Mesendoderm (in vitro differentiated cells): Measurements from ENCODE around the gene MPV17L. TPM values are rescaled to one million over a fixed set of nuclear protein-coding genes. Genes with fewer than 3 reads are reported as not detected.
A peak's percentile ranks its signal among the peaks of the same experiment; 100 is the strongest.
"Not testable (repeated sequence)": the region's sequence is repeated elsewhere in the genome, so short reads cannot be mapped to it uniquely, and the experiment has no call there.

Experiments
- DNase-seq: peaks from one replicate; pipeline ENCODE4 v3.0.0; 2013
- H2AK5ac ChIP-seq: 2 replicates; pipeline ENCODE4 v1.6.1; 2013; ENCODE audit warnings: low read length, inconsistent platforms
- H2BK120ac ChIP-seq: 2 replicates; pipeline ENCODE4 v1.6.1; 2013; ENCODE audit warnings: low read depth, mild to moderate bottlenecking, low read length, moderate library complexity, mixed read lengths
- H2BK15ac ChIP-seq: replicated peaks from 2 replicates; pipeline ENCODE4 v1.6.1; 2013; ENCODE audit warnings: low read depth, mild to moderate bottlenecking, moderate library complexity
- H2BK5ac ChIP-seq: 2 replicates; pipeline ENCODE4 v1.6.1; 2013; ENCODE audit warnings: low read length, inconsistent platforms
- H3K18ac ChIP-seq: 2 replicates; pipeline ENCODE4 v1.6.1; 2013; ENCODE audit warnings: mild to moderate bottlenecking, low read length, mixed read lengths
- H3K23ac ChIP-seq: one replicate; pipeline ENCODE4 v1.6.1; 2013; ENCODE audit warnings: low read length
- H3K27ac ChIP-seq: 2 replicates; pipeline ENCODE4 v1.5.1; 2013; ENCODE audit warnings: low read depth, mild to moderate bottlenecking, inconsistent platforms, low read length, moderate library complexity
- H3K27me3 ChIP-seq: 2 replicates; pipeline ENCODE4 v1.6.1; 2013; ENCODE audit warnings: low read length, control low read depth, mild to moderate bottlenecking, inconsistent platforms; ENCODE audit not compliant: insufficient read depth, poor library complexity
- H3K36me3 ChIP-seq: 2 replicates; pipeline ENCODE4 v1.6.1; 2013; ENCODE audit warnings: low read length, inconsistent platforms; ENCODE audit not compliant: control insufficient read depth, insufficient read depth
- H3K4ac ChIP-seq: one replicate; pipeline ENCODE4 v1.6.1; 2013; ENCODE audit warnings: low read depth, mild to moderate bottlenecking, low read length, moderate library complexity
- H3K4me1 ChIP-seq: 2 replicates; pipeline ENCODE4 v1.6.1; 2013; ENCODE audit warnings: low read depth, low read length, inconsistent platforms; ENCODE audit not compliant: control insufficient read depth
- H3K4me2 ChIP-seq: 2 replicates; pipeline ENCODE4 v1.6.1; 2013; ENCODE audit warnings: low read length
- H3K4me3 ChIP-seq: 2 replicates; pipeline ENCODE4 v1.5.1; 2013; ENCODE audit warnings: mild to moderate bottlenecking, low read length
- H3K56ac ChIP-seq: one replicate; pipeline ENCODE4 v1.6.1; 2013; ENCODE audit warnings: low read length
- H3K79me1 ChIP-seq: 2 replicates; pipeline ENCODE4 v1.6.1; 2013; ENCODE audit warnings: low read length, inconsistent platforms
- H3K79me2 ChIP-seq: 2 replicates; pipeline ENCODE4 v1.6.1; 2013; ENCODE audit warnings: mild to moderate bottlenecking, low read length; ENCODE audit not compliant: control insufficient read depth, insufficient read depth
- H3K9ac ChIP-seq: 2 replicates; pipeline ENCODE4 v1.6.1; 2013; ENCODE audit warnings: low read length, inconsistent platforms
- H4K5ac ChIP-seq: one replicate; pipeline ENCODE4 v1.6.1; 2013; ENCODE audit warnings: low read length
- H4K8ac ChIP-seq: one replicate; pipeline ENCODE4 v1.6.1; 2013; ENCODE audit warnings: low read depth, mild to moderate bottlenecking, control low read depth, low read length, moderate library complexity
- WGBS: extraction: QIAGEN DNeasy Blood & Tissue Kit; methylation state at CpG from one replicate; pipeline ENCODE4 v1.1.7; 2013; ENCODE audit warnings: low lambda C conversion rate, missing lambda C conversion rate; ENCODE audit not compliant: insufficient coverage; ENCODE audit errors: extremely low coverage; 5-methylcytosine and 5-hydroxymethylcytosine counted together
- polyA plus RNA-seq, 2 experiments: library from polyadenylated mRNA; stranded (reverse); fragments of 200-250 nt; gene quantifications; one replicate each; pipeline ENCODE4 v1.2.3, GENCODE V29; 2013

MPV17L gene
- polyA plus RNA-seq (2013, experiment 1 of 2) = 2.6 TPM
- 2.5 TPM for polyA plus RNA-seq (2013, experiment 2 of 2)

- peak within 1 kb of the TSS; percentile 74 for H3K56ac ChIP-seq
- not testable (repeated sequence) for H3K27ac ChIP-seq, H2BK15ac ChIP-seq, H2BK5ac ChIP-seq, H2AK5ac ChIP-seq, H3K27me3 ChIP-seq, H3K4ac ChIP-seq, H4K8ac ChIP-seq, H3K23ac ChIP-seq, H4K5ac ChIP-seq, H3K36me3 ChIP-seq, H3K4me1 ChIP-seq, H2BK120ac ChIP-seq, H3K79me2 ChIP-seq, H3K79me1 ChIP-seq
- peak within 1 kb of the TSS; percentile 17 for H3K4me3 ChIP-seq
- DNase-seq = peak; percentile 56
- WGBS = no CpG with 5 or more reads among the region's 79 CpGs
- peak within 1 kb of the TSS; percentile 15 for H3K18ac ChIP-seq
- H3K9ac ChIP-seq = peak within 1 kb of the TSS; percentile 57
- peak within 1 kb of the TSS; percentile 50 for H3K4me2 ChIP-seq
These were observed at the start of gene MPV17L for GRCh38 chr16:15395631-15396508. Gene MPV17L (plus strand): TSS chr16:15395754. CDS start chr16:15395898, 144 bp downstream.

GRCh38 chr16:15348721-15349120 lies 46.8 kb upstream of the MPV17L start:
- H2BK5ac ChIP-seq, H2AK5ac ChIP-seq, H3K27ac ChIP-seq, H2BK120ac ChIP-seq, H3K4me1 ChIP-seq, H3K4me3 ChIP-seq, H3K79me2 ChIP-seq, H3K4ac ChIP-seq, H3K4me2 ChIP-seq, H3K79me1 ChIP-seq, H3K56ac ChIP-seq, H3K9ac ChIP-seq, H4K8ac ChIP-seq, H3K23ac ChIP-seq, H4K5ac ChIP-seq, H3K18ac ChIP-seq, H3K36me3 ChIP-seq, DNase-seq, H2BK15ac ChIP-seq, H3K27me3 ChIP-seq: not testable (repeated sequence)
- no CpG with 5 or more reads among the region's 7 CpGs for WGBS

GRCh38 chr16:15351251-15351650 lies 44.3 kb upstream of the MPV17L start:
- H3K4me3 ChIP-seq, H2BK5ac ChIP-seq, H2BK15ac ChIP-seq, H3K27ac ChIP-seq, H4K8ac ChIP-seq, H3K4me2 ChIP-seq, DNase-seq, H2AK5ac ChIP-seq, H3K18ac ChIP-seq, H4K5ac ChIP-seq, H3K56ac ChIP-seq, H3K4ac ChIP-seq, H3K23ac ChIP-seq, H3K4me1 ChIP-seq, H3K36me3 ChIP-seq, H3K79me1 ChIP-seq, H3K27me3 ChIP-seq, H2BK120ac ChIP-seq, H3K9ac ChIP-seq, H3K79me2 ChIP-seq: not testable (repeated sequence)
- WGBS = no CpG with 5 or more reads among the region's 11 CpGs

- not testable (repeated sequence) for H3K27ac ChIP-seq, H4K5ac ChIP-seq, H3K79me2 ChIP-seq, H3K9ac ChIP-seq, H4K8ac ChIP-seq, H3K18ac ChIP-seq, H3K4me2 ChIP-seq, H3K79me1 ChIP-seq, H3K27me3 ChIP-seq, H2BK120ac ChIP-seq, H3K4me3 ChIP-seq, DNase-seq, H3K23ac ChIP-seq, H2BK5ac ChIP-seq, H3K4ac ChIP-seq, H3K56ac ChIP-seq, H3K4me1 ChIP-seq, H2BK15ac ChIP-seq, H3K36me3 ChIP-seq, H2AK5ac ChIP-seq
- no CpG with 5 or more reads among the region's 5 CpGs for WGBS
These were observed 43.8 kb upstream of the MPV17L start for GRCh38 chr16:15351745-15352144.

GRCh38 chr16:15352852-15353251 lies 42.7 kb upstream of the MPV17L start:
- not testable (repeated sequence) for H3K36me3 ChIP-seq, H3K79me2 ChIP-seq, H3K56ac ChIP-seq, DNase-seq, H4K8ac ChIP-seq, H2BK15ac ChIP-seq, H3K27ac ChIP-seq, H3K23ac ChIP-seq, H3K27me3 ChIP-seq, H3K79me1 ChIP-seq, H2AK5ac ChIP-seq, H3K4me2 ChIP-seq, H4K5ac ChIP-seq, H2BK120ac ChIP-seq, H3K4ac ChIP-seq, H3K4me1 ChIP-seq, H2BK5ac ChIP-seq, H3K4me3 ChIP-seq, H3K9ac ChIP-seq, H3K18ac ChIP-seq
- no CpG with 5 or more reads among the region's 3 CpGs for WGBS
